ENCODE measurements around the gene FKBP14.
A peak's percentile ranks its signal among the peaks of the same experiment; 100 is the strongest.

Gene FKBP14

GRCh38 chr7:30032310-30033125, 6.0 kb upstream of the FKBP14 start:
- DNase-seq (ENCODE audit: low read depth), result peak; percentile 75

- no peak for DNase-seq (ENCODE audit: low read depth)
These were observed 3.2 kb upstream of the FKBP14 start for GRCh38 chr7:30029696-30030095.

GRCh38 chr7:30028749-30029635, 2.5 kb upstream of the FKBP14 start:
- DNase-seq (ENCODE audit: low read depth), result peak; percentile 55

- DNase-seq (ENCODE audit: low read depth), result peak; percentile 82
These were observed 1.8 kb upstream of the FKBP14 start, which contains the start of gene PLEKHA8 for GRCh38 chr7:30028216-30028748. Gene PLEKHA8, plus strand, starts transcription at chr7:30028412. Its CDS starts 351 bp downstream, at chr7:30028763.

GRCh38 chr7:30027740-30028215, 1.3 kb upstream of the FKBP14 start:
- no peak for DNase-seq (ENCODE audit: low read depth)

GRCh38 chr7:30027065-30027456, 559 bp upstream of the FKBP14 start:
- peak; percentile 51 for DNase-seq (ENCODE audit: low read depth)

- no peak for DNase-seq (ENCODE audit: low read depth)
These were observed 3.0 kb downstream of the FKBP14 start for GRCh38 chr7:30023524-30023923.

GRCh38 chr7:30022991-30023390, 3.5 kb downstream of the FKBP14 start:
- no peak for DNase-seq (ENCODE audit: low read depth)

- no peak for DNase-seq (ENCODE audit: low read depth)
These were observed 6.0 kb downstream of the FKBP14 start for GRCh38 chr7:30020535-30020934.

- peak; percentile 26 for DNase-seq (ENCODE audit: low read depth)
These were observed 6.5 kb downstream of the FKBP14 start for GRCh38 chr7:30019960-30020359.

- no peak for DNase-seq (ENCODE audit: low read depth)
These were observed 7.1 kb downstream of the FKBP14 start for GRCh38 chr7:30019387-30019786.

GRCh38 chr7:30018451-30018850, 8.1 kb downstream of the FKBP14 start:
- no peak for DNase-seq (ENCODE audit: low read depth)

GRCh38 chr7:30012757-30013156, 13.7 kb downstream of the FKBP14 start:
- DNase-seq (ENCODE audit: low read depth), result no peak

- no peak for DNase-seq (ENCODE audit: low read depth)
These were observed 16.5 kb downstream of the FKBP14 start for GRCh38 chr7:30010021-30010420.

GRCh38 chr7:30005464-30005863, 21.0 kb downstream of the FKBP14 start:
- DNase-seq (ENCODE audit: low read depth), result no peak

- DNase-seq (ENCODE audit: low read depth), result no peak
These were observed 23.4 kb downstream of the FKBP14 start for GRCh38 chr7:30003098-30003497.

- DNase-seq (ENCODE audit: low read depth), result no peak
These were observed 24.5 kb downstream of the FKBP14 start for GRCh38 chr7:30001998-30002397.

GRCh38 chr7:29998489-29998888, 28.0 kb downstream of the FKBP14 start:
- DNase-seq (ENCODE audit: low read depth), result no peak

GRCh38 chr7:29996321-29996720, 30.2 kb downstream of the FKBP14 start:
- DNase-seq (ENCODE audit: low read depth), result no peak

- peak; percentile 24 for DNase-seq (ENCODE audit: low read depth)
These were observed 30.9 kb downstream of the FKBP14 start for GRCh38 chr7:29995652-29996051.

GRCh38 chr7:29993140-29993539, 33.4 kb downstream of the FKBP14 start:
- DNase-seq (ENCODE audit: low read depth), result no peak

- DNase-seq (ENCODE audit: low read depth), result no peak
These were observed 34.6 kb downstream of the FKBP14 start for GRCh38 chr7:29991937-29992336.

- no peak for DNase-seq (ENCODE audit: low read depth)
These were observed 35.6 kb downstream of the FKBP14 start for GRCh38 chr7:29990931-29991330.

Data from EH (cell line).